Upper lobe of left lung (tissue), 4 donors: ENCODE results near the gene AANAT.

Experiments used
- CTCF ChIP-seq, 6 experiments: fragments of 450-650 bp in 4 of 6; fragments of 200-600 bp in 2 of 6; sonication (generic) in 2 of 6; IDR thresholded peaks; one replicate each; pipeline ENCODE4 v1.5.1; 2016 to 2019; ENCODE audit warnings: antibody characterized with exemption in 6 of 6
- POLR2A ChIP-seq, 4 donors: fragments of 450-650 bp; IDR thresholded peaks; one replicate each; pipeline ENCODE4 v1.5.1; 2016 to 2017; ENCODE audit warnings: antibody characterized with exemption in 4 of 4, mild to moderate bottlenecking in 2 of 4
- POLR2AphosphoS5 ChIP-seq, 2 donors: sonication (generic); formaldehyde crosslinking; IDR thresholded peaks; one replicate each; pipeline ENCODE4 v1.5.1; 2017; ENCODE audit warnings: antibody characterized with exemption in 2 of 2

- no peak for TF ChIP-seq CTCF (IDR thresholded peaks at IDR 0.05)
- no peak for TF ChIP-seq POLR2AphosphoS5 (IDR thresholded peaks at IDR 0.05)
- no peak for TF ChIP-seq POLR2A (IDR thresholded peaks at IDR 0.05)
These were observed 51.9 kb downstream of the AANAT start for GRCh38 chr17:76519048-76519966.
